HG02884 (cell line): ENCODE measurements around the gene C2CD3.
"Not testable (repeated sequence)": the region's sequence is repeated elsewhere in the genome, so short reads cannot be mapped to it uniquely, and the experiment has no call there.

Source experiments
- ATAC-seq: cut with Tn5 transposase; IDR thresholded peaks from one replicate; pipeline ENCODE4 v1.9.1; 2021; ENCODE audit warnings: mild to moderate bottlenecking, moderate library complexity; ENCODE audit not compliant: unreplicated experiment

Gene C2CD3

GRCh38 chr11:74069146-74070046 lies 101.4 kb downstream of the C2CD3 start:
- ATAC-seq = no peak

GRCh38 chr11:74066663-74067062 lies 104.1 kb downstream of the C2CD3 start:
- not testable (repeated sequence) for ATAC-seq

- ATAC-seq = not testable (repeated sequence)
Observed at GRCh38 chr11:74065534-74065933, 105.3 kb downstream of the C2CD3 start.

- not testable (repeated sequence) for ATAC-seq
Observed at GRCh38 chr11:74063628-74064027, 107.2 kb downstream of the C2CD3 start.

GRCh38 chr11:74061599-74061998 lies 109.2 kb downstream of the C2CD3 start:
- not testable (repeated sequence) for ATAC-seq

- no peak for ATAC-seq
Observed at GRCh38 chr11:74057249-74058151, 113.3 kb downstream of the C2CD3 start.

GRCh38 chr11:74055938-74056337 lies 114.9 kb downstream of the C2CD3 start:
- ATAC-seq = no peak

GRCh38 chr11:74050465-74050864 lies 120.3 kb downstream of the C2CD3 start:
- ATAC-seq = no peak

GRCh38 chr11:74048993-74049392 lies 121.8 kb downstream of the C2CD3 start:
- ATAC-seq = no peak

GRCh38 chr11:74044538-74044937 lies 126.3 kb downstream of the C2CD3 start:
- ATAC-seq = no peak

- ATAC-seq = no peak
Observed at GRCh38 chr11:74043450-74043849, 127.4 kb downstream of the C2CD3 start.

- ATAC-seq = no peak
Observed at GRCh38 chr11:74037309-74037708, 133.5 kb downstream of the C2CD3 start.

GRCh38 chr11:74035264-74035663 lies 135.5 kb downstream of the C2CD3 start:
- ATAC-seq = no peak

- no peak for ATAC-seq
Observed at GRCh38 chr11:74033046-74033445, 137.8 kb downstream of the C2CD3 start.

- no peak for ATAC-seq
Observed at GRCh38 chr11:74030723-74031676, 139.8 kb downstream of the C2CD3 start.

GRCh38 chr11:74025467-74026166 lies 145.2 kb downstream of the C2CD3 start:
- no peak for ATAC-seq

GRCh38 chr11:74024261-74025029 lies 146.4 kb downstream of the C2CD3 start:
- ATAC-seq = no peak

- no peak for ATAC-seq
Observed at GRCh38 chr11:74023276-74023675, 147.5 kb downstream of the C2CD3 start.

GRCh38 chr11:74022546-74022945 lies 148.3 kb downstream of the C2CD3 start:
- ATAC-seq = no peak
